Thyroid gland (tissue), 4 donors: ENCODE measurements around the gene RAB6C.
"Not testable (repeated sequence)": the region's sequence is repeated elsewhere in the genome, so short reads cannot be mapped to it uniquely, and the experiment has no call there.

Experiments
- POLR2A ChIP-seq, 2 donors: fragments of 450-650 bp; IDR thresholded peaks; one replicate each; pipeline ENCODE4 v1.6.1; 2017; ENCODE audit warnings: antibody characterized with exemption in 2 of 2, mild to moderate bottlenecking in 2 of 2, moderate library complexity in 1 of 2
- TF ChIP-seq, protein P1 (sequence below), 6 experiments: fragments of 200-600 bp in 3 of 6; fragments of 450-650 bp in 3 of 6; sonication (generic) in 3 of 6; IDR thresholded peaks; one replicate each; pipeline ENCODE4 v1.5.1; 2016 to 2019; ENCODE audit warnings: antibody characterized with exemption in 6 of 6, mild to moderate bottlenecking in 2 of 6, inconsistent platforms in 1 of 6, moderate library complexity in 1 of 6

DNA sequence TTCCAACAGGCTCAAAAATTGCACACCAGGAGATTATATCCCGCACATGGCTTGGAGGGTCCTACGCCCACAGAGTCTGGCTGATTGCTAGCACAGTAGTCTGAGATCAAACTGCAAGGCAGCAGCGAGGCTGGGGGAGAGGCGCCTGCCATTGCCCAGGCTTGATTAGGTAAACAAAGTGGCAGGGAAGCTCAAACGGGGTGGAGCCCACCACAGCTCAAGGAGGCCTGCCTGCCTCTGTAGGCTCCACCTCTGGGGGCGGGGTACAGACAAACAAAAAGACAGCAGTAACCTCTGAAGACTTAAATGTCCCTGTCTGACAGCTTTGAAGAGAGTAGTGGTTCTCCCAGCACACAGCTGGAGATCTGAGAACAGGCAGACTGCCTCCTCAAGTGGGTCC lies 19.3 kb downstream of the RAB6C start:
- TF ChIP-seq, protein P1, sequence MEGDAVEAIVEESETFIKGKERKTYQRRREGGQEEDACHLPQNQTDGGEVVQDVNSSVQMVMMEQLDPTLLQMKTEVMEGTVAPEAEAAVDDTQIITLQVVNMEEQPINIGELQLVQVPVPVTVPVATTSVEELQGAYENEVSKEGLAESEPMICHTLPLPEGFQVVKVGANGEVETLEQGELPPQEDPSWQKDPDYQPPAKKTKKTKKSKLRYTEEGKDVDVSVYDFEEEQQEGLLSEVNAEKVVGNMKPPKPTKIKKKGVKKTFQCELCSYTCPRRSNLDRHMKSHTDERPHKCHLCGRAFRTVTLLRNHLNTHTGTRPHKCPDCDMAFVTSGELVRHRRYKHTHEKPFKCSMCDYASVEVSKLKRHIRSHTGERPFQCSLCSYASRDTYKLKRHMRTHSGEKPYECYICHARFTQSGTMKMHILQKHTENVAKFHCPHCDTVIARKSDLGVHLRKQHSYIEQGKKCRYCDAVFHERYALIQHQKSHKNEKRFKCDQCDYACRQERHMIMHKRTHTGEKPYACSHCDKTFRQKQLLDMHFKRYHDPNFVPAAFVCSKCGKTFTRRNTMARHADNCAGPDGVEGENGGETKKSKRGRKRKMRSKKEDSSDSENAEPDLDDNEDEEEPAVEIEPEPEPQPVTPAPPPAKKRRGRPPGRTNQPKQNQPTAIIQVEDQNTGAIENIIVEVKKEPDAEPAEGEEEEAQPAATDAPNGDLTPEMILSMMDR (IDR thresholded peaks at IDR 0.05), result not testable (repeated sequence)
- TF ChIP-seq POLR2A (IDR thresholded peaks at IDR 0.05), result not testable (repeated sequence)
